ENCODE measurements around the gene CASTOR1.

CASTOR1 gene

DNA sequence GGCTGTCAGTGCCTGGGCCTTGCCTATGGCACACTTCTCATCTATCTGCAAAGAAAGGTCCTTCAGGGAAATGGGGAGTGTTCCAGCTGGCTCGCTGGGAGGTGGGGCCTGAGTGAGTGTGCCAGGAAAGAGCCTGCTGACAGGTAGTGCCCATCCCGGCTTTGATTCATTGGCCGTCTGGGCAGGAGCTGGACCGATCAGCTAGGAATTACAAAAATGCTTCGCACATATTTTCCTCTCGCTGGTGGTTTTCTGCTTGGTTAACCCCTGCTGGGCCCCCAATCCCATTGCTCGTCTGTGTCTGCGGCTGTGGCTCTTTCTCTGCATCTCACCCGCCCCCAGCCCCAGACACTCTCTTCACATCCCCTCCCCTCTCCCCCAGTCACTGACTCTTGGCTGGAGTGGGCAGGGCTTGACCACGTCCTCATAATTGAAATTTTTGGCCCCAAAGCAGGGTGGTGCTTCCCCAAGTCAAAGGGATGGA lies 53.6 kb downstream of the CASTOR1 start:
- H3K27ac ChIP-seq: peak overlapping the region; percentile 24
- no peak for DNase-seq (ENCODE audit: low read depth, low spot score)

Data from epithelial cell of prostate (primary cell).